A549 (cell line): ENCODE results near the gene RAD51B. TPM values are rescaled to one million over a fixed set of nuclear protein-coding genes. Genes with fewer than 3 reads are reported as not detected.
A peak's percentile ranks its signal among the peaks of the same experiment; 100 is the strongest.

Source experiments
- ATAC-seq, 2 experiments: fragments of 200-7000 bp in 1 of 2; fragments of >200 bp in 1 of 2; cut with Nextera tagmentation in 1 of 2; cut with Tn5 transposase in 1 of 2; 3 replicates each; pipeline versions ENCODE4 v1.8.0 to v1.9.1; 2018 to 2020; ENCODE audit warnings: mild to moderate bottlenecking in 1 of 2, moderate library complexity in 1 of 2
- CTCF ChIA-PET: fragments of 300-600 bp; sonication (Branson Sonifier 250); formaldehyde crosslinking; extraction: SDS; loops from one replicate; lab custom pipeline; 2021; ENCODE audit warnings: antibody characterized with exemption, inconsistent platforms; lab: Yijun Ruan, JAX
- POLR2A ChIA-PET: fragments of 350-600 bp; formaldehyde crosslinking; extraction: SDS; loops from one replicate; lab custom pipeline; 2021; ENCODE audit warnings: antibody characterized with exemption, inconsistent platforms; lab: Yijun Ruan, JAX
- DNase-seq, 2 experiments: peaks; one replicate each; pipeline versions ENCODE4 v3.0.0 to v3.0.0-alpha.2; 2011 to 2016; ENCODE audit warnings: low read depth in 1 of 2, low spot score in 1 of 2
- FAIRE-seq: peaks from 2 replicates; lab custom pipeline; 2011; peaks lifted over from hg19 to GRCh38; lab: Jason Lieb, UNC
- H3K27ac ChIP-seq, 2 experiments: fragments of >200 bp; sonication (Bioruptor Twin); formaldehyde crosslinking; 3 replicates each; pipeline ENCODE4 v1.5.1; 2016 to 2017
- H3K4me1 ChIP-seq: fragments of >200 bp; sonication (Bioruptor Twin); formaldehyde crosslinking; 3 replicates; pipeline ENCODE4 v1.6.1; 2016
- H3K4me2 ChIP-seq: fragments of >200 bp; sonication (Bioruptor Twin); formaldehyde crosslinking; 3 replicates; pipeline ENCODE4 v1.6.1; 2016
- H3K4me3 ChIP-seq: fragments of >200 bp; sonication (Bioruptor Twin); formaldehyde crosslinking; 3 replicates; pipeline ENCODE4 v1.5.1; 2016
- H3K9me3 ChIP-seq: fragments of >200 bp; sonication (Bioruptor Twin); formaldehyde crosslinking; 3 replicates; pipeline ENCODE4 v1.6.1; 2016
- CBX8 ChIP-seq: fragments of 200-600 bp; sonication (generic); IDR thresholded peaks from 2 replicates; pipeline ENCODE4 v1.6.1; 2016
- CHD4 ChIP-seq: fragments of 200-600 bp; sonication (generic); IDR thresholded peaks from 2 replicates; pipeline ENCODE4 v1.6.1; 2016; ENCODE audit warnings: antibody characterized with exemption, mild to moderate bottlenecking, borderline replicate concordance
- EHMT2 ChIP-seq: fragments of 200-600 bp; sonication (generic); IDR thresholded peaks from 2 replicates; pipeline ENCODE4 v1.6.1; 2016; ENCODE audit warnings: antibody characterized with exemption, low read depth, mild to moderate bottlenecking, moderate library complexity
- FOXS1 ChIP-seq: fragments of 250-450 bp; sonication (Bioruptor Pico); IDR thresholded peaks from 2 replicates; pipeline ENCODE4 v1.5.0; 2020; ENCODE audit warnings: mild to moderate bottlenecking, moderate library complexity
- HDAC2 ChIP-seq: fragments of 200-600 bp; sonication (generic); IDR thresholded peaks from 2 replicates; pipeline ENCODE4 v1.6.1; 2016
- HOXB5 ChIP-seq: fragments of 250-450 bp; sonication (Bioruptor Pico); IDR thresholded peaks from 2 replicates; pipeline ENCODE4 v1.5.0; 2020; ENCODE audit warnings: mild to moderate bottlenecking, moderate library complexity
- JUNB ChIP-seq: fragments of >200 bp; sonication (Bioruptor Twin); formaldehyde crosslinking; IDR thresholded peaks from 2 replicates; pipeline ENCODE4 v1.6.1; 2016
- MAZ ChIP-seq: fragments of 150-350 bp; IDR thresholded peaks from 2 replicates; pipeline ENCODE4 v1.6.1; 2014; ENCODE audit warnings: antibody characterized with exemption, low read depth, low read length, borderline replicate concordance
- MYC ChIP-seq: IDR thresholded peaks from 2 replicates; pipeline ENCODE4 v1.6.1; 2012; ENCODE audit warnings: mild to moderate bottlenecking, inconsistent platforms, low read length, improper control_type of control experiment, borderline replicate concordance
- NR3C1 ChIP-seq: fragments of >200 bp; sonication (Bioruptor Twin); formaldehyde crosslinking; IDR thresholded peaks from 3 replicates; pipeline ENCODE4 v1.6.1; 2017
- PHF8 ChIP-seq: fragments of 200-600 bp; sonication (generic); IDR thresholded peaks from 2 replicates; pipeline ENCODE4 v1.6.1; 2016; ENCODE audit warnings: low read depth, mild to moderate bottlenecking, antibody characterized with exemption, moderate library complexity, borderline replicate concordance
- RAD21 ChIP-seq, 2 experiments: fragments of >200 bp in 1 of 2; sonication (Bioruptor Twin) in 1 of 2; formaldehyde crosslinking in 1 of 2; IDR thresholded peaks in 1 of 2; conservative IDR thresholded peaks in 1 of 2; 2 replicates in 1 of 2; 3 replicates in 1 of 2; pipeline ENCODE4 v1.6.1; 2012 to 2018; ENCODE audit warnings: inconsistent platforms in 1 of 2
- RARB ChIP-seq: fragments of 250-450 bp; sonication (Bioruptor Pico); IDR thresholded peaks from 2 replicates; pipeline ENCODE4 v1.8.0; 2021; ENCODE audit warnings: mild to moderate bottlenecking, moderate library complexity
- RCOR1 ChIP-seq: fragments of 150-350 bp; IDR thresholded peaks from 2 replicates; pipeline ENCODE4 v1.6.1; 2014; ENCODE audit warnings: antibody characterized with exemption, low read length, low read depth
- SMC3 ChIP-seq: fragments of >200 bp; sonication (Bioruptor Twin); formaldehyde crosslinking; IDR thresholded peaks from 3 replicates; pipeline ENCODE4 v1.6.1; 2018; ENCODE audit warnings: inconsistent platforms
- SREBF2 ChIP-seq: fragments of 450-650 bp; IDR thresholded peaks from 2 replicates; pipeline ENCODE4 v1.6.1; 2014; ENCODE audit warnings: mild to moderate bottlenecking, moderate library complexity
- TP53 ChIP-seq: fragments of 250-450 bp; sonication (Bioruptor Pico); IDR thresholded peaks from 2 replicates; pipeline ENCODE4 v1.5.0; 2021; ENCODE audit warnings: mild to moderate bottlenecking, moderate library complexity
- ZFP36 ChIP-seq: fragments of 450-650 bp; IDR thresholded peaks from 2 replicates; pipeline ENCODE4 v1.6.1; 2014; ENCODE audit warnings: borderline replicate concordance; ENCODE audit not compliant: partially characterized antibody
- ZNF302 ChIP-seq: fragments of 250-450 bp; sonication (Bioruptor Pico); IDR thresholded peaks from 2 replicates; pipeline ENCODE4 v1.9.0; 2021; ENCODE audit warnings: inconsistent platforms, mild to moderate bottlenecking, moderate library complexity
- WGBS: methylation state at CpG from one replicate; pipeline ENCODE4 v1.1.6; 2017; ENCODE audit errors: missing lambda C conversion rate; 5-methylcytosine and 5-hydroxymethylcytosine counted together
- polyA plus RNA-seq, 4 experiments: library from polyadenylated mRNA; depleted of rRNA in 3 of 4; stranded (reverse); fragments of >200 nt; fragmentation: RNase III in 1 of 4; extraction: RNeasy Plus Mini Kit Qiagen cat#74134 plus additional on column Dnase treatment in 1 of 4; gene quantifications; 2 replicates in 3 of 4; 3 replicates in 1 of 4; pipeline ENCODE4 v1.2.3, GENCODE V29; 2011 to 2017
- TF ChIP-seq, protein P1 (sequence below): fragments of 450-650 bp; IDR thresholded peaks from 2 replicates; pipeline ENCODE4 v1.6.1; 2014; ENCODE audit warnings: antibody characterized with exemption
- TF ChIP-seq, protein P2 (sequence below): fragments of >200 bp; sonication (Bioruptor Twin); formaldehyde crosslinking; IDR thresholded peaks from 2 replicates; pipeline ENCODE4 v1.6.1; 2016
- TF ChIP-seq, protein P3 (sequence below): fragments of 250-450 bp; sonication (Bioruptor Pico); IDR thresholded peaks from 2 replicates; pipeline ENCODE4 v1.5.0; 2021; ENCODE audit warnings: mild to moderate bottlenecking, moderate library complexity, borderline replicate concordance
- TF ChIP-seq, protein P4 (sequence below): fragments of >200 bp; sonication (Bioruptor Twin); formaldehyde crosslinking; IDR thresholded peaks from 3 replicates; pipeline ENCODE4 v1.6.1; 2016

The RAD51B gene
- polyA plus RNA-seq, 2 of the 4 experiments (the other 2 are of a cell fraction), result 7.2 to 10.8 TPM

DNA sequence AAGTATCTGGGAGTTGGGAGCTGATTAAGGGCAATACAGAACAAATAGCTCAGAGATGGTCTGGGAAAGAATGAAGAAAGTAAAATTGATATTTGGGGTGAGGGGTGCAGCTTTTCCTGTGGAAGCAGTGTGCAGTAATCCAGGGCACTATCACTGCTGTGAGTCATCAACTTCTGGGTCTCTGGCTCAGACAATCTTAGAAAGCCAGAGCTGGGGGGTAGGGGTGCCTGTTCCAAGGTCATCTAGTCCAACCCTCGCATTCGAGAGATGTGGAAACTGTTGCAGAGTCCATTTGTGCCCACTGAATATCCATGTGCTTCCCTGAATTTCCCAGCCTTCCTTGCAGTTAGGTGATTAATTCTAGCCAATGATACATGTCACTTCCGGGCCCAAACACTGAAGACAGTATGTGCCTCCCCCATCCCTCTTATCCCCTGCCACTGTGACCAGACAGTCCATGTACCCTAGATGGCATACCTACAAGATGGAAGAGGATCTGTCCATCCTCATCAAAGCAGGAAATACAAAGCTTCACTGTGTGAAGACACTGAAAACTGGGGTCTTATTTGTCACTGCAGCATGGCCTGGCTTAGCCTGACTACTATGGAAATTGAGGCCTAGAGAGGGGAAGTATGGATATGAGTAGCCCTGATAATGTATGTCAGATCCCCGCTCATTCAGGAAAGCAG lies 921.4 kb downstream of the RAD51B start:
- WGBS, result 88% methylated on average over 4 of the region's 4 CpGs
- ATAC-seq (no peak), DNase-seq (no peak), FAIRE-seq (no peak)
- H3K4me1 ChIP-seq, result no peaks in the 10 kb centered on the region
- H3K4me2 ChIP-seq, result no peak overlapping the region
- no peak overlapping the region for H3K27ac ChIP-seq
- ChIA-PET POLR2A (no interaction called here), CTCF (interaction anchor here (1.4 kb wide), 1 partner anchor 20 kb away, joined by 3 read pairs; no protein-coding TSS in a partner anchor)
- H3K9me3 ChIP-seq, result peaks cover 8% of the 10 kb centered on the region; the same call in 1 of the 3 replicates
- no peak for TF ChIP-seq FOXS1
- TF ChIP-seq PHF8, result no peak
- TF ChIP-seq ZFP36, result no peak
- no peak for TF ChIP-seq EHMT2
- no peak for TF ChIP-seq MYC
- TF ChIP-seq, protein P1, sequence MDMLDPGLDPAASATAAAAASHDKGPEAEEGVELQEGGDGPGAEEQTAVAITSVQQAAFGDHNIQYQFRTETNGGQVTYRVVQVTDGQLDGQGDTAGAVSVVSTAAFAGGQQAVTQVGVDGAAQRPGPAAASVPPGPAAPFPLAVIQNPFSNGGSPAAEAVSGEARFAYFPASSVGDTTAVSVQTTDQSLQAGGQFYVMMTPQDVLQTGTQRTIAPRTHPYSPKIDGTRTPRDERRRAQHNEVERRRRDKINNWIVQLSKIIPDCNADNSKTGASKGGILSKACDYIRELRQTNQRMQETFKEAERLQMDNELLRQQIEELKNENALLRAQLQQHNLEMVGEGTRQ, result no peak
- no peak for TF ChIP-seq RARB
- TF ChIP-seq NR3C1, result no peak
- H3K4me3 ChIP-seq, result no peak overlapping the region

DNA sequence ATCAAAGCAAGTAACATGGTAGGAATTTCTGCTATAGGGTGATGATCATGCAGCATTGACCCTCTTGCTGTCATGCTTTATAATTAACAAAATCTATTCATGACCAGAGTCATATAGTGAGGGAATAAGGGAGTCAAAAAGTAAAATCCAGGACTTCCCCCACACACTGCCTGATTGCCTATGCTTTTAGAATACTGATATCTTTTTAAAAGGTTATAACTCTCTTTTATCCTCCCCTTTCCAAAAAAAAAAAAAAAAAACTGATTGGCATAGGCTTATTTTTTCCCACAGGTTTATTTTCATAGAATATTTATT lies 921.9 kb downstream of the RAD51B start:
- Histone ChIP-seq H3K4me1 (no peaks in the 10 kb centered on the region), H3K27ac (no peak overlapping the region), H3K4me2 (no peak overlapping the region), H3K9me3 (peaks cover 8% of the 10 kb centered on the region; the same call in 1 of the 3 replicates), H3K4me3 (no peak overlapping the region)
- no peak for ATAC-seq
- FAIRE-seq, result no peak
- CTCF ChIA-PET, result no interaction called here
- POLR2A ChIA-PET, result no interaction called here
- no peak for DNase-seq
- TF ChIP-seq, protein P2, sequence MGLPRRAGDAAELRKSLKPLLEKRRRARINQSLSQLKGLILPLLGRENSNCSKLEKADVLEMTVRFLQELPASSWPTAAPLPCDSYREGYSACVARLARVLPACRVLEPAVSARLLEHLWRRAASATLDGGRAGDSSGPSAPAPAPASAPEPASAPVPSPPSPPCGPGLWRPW, result no peak
- TF ChIP-seq HDAC2, result no peak
- no peak for TF ChIP-seq JUNB
- no peak for TF ChIP-seq CHD4
- no peak for TF ChIP-seq CBX8
- TF ChIP-seq, protein P3, sequence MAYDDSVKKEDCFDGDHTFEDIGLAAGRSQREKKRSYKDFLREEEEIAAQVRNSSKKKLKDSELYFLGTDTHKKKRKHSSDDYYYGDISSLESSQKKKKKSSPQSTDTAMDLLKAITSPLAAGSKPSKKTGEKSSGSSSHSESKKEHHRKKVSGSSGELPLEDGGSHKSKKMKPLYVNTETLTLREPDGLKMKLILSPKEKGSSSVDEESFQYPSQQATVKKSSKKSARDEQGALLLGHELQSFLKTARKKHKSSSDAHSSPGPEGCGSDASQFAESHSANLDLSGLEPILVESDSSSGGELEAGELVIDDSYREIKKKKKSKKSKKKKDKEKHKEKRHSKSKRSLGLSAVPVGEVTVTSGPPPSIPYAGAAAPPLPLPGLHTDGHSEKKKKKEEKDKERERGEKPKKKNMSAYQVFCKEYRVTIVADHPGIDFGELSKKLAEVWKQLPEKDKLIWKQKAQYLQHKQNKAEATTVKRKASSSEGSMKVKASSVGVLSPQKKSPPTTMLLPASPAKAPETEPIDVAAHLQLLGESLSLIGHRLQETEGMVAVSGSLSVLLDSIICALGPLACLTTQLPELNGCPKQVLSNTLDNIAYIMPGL (CRISPR knock-in tag), result no peak

DNA sequence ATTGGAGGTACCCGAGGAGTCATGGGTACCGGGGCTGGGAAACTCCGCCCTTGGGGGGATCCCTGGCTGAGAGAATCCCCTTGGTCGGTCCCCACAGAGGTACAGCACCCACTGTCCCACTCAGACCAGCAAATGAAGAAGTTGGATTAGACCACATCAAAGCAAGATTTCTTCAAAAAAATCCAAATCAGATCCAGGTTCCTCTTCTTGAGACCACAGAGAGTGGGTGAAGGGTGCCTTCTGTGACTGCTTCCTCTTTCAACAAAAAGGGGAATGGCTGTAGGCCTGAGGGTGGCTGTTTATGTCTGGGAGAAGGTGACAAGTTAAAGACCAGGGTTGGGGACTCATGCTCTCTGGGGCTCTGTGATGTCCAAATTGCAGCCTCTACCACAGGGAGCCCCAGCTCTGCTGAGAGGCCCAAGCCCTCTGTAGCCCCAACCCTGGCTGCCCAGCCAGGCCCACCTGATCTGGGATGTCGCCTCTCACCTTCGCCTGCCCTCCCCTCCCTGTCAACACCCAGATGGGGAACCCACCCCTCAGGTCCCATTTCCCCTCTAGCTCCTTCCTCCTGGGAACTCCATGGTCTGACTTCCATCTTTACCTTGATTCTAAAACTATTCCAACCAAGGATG lies 922.4 kb downstream of the RAD51B start:
- 93% methylated on average over 6 of the region's 6 CpGs for WGBS
- ATAC-seq, result no peak
- POLR2A ChIA-PET, result no interaction called here

More for the DNA sequence above, 922.4 kb downstream of the RAD51B start:
- no peak overlapping the region for H3K4me3 ChIP-seq
- TF ChIP-seq, protein P2, result no peak
- TF ChIP-seq SMC3, result no peak
- no peak for TF ChIP-seq RAD21 (conservative IDR thresholded peaks at IDR 0.05 in 1 of 2, IDR thresholded peaks at IDR 0.05 in 1 of 2)
- no peak for TF ChIP-seq RCOR1
- TF ChIP-seq HOXB5 (CRISPR knock-in tag), result no peak
- no peak for TF ChIP-seq TP53 (CRISPR knock-in tag)
- TF ChIP-seq CHD4, result no peak
- TF ChIP-seq, protein P4, sequence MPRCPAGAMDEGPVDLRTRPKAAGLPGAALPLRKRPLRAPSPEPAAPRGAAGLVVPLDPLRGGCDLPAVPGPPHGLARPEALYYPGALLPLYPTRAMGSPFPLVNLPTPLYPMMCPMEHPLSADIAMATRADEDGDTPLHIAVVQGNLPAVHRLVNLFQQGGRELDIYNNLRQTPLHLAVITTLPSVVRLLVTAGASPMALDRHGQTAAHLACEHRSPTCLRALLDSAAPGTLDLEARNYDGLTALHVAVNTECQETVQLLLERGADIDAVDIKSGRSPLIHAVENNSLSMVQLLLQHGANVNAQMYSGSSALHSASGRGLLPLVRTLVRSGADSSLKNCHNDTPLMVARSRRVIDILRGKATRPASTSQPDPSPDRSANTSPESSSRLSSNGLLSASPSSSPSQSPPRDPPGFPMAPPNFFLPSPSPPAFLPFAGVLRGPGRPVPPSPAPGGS, result no peak
- TF ChIP-seq HDAC2, result no peak
- no peak for TF ChIP-seq ZNF302 (CRISPR knock-in tag)
- no peak for TF ChIP-seq JUNB
- TF ChIP-seq SREBF2, result no peak
- no peak for TF ChIP-seq MAZ
- TF ChIP-seq MYC, result no peak
- DNase-seq (no peak), FAIRE-seq (no peak)
- CTCF ChIA-PET, result no interaction called here
- peaks cover 8% of the 10 kb centered on the region; the same call in 1 of the 3 replicates for H3K9me3 ChIP-seq
- H3K27ac ChIP-seq, result peak overlapping the region in 1 of 2 experiments; percentile 6; a peak in 1 of 6 replicates
- H3K4me1 ChIP-seq, result no peaks in the 10 kb centered on the region
- no peak overlapping the region for H3K4me2 ChIP-seq
